Psoas muscle (tissue), 8 donors: Measurements from ENCODE around the gene MAPT. TPM values are rescaled to one million over a fixed set of nuclear protein-coding genes. Genes with fewer than 3 reads are reported as not detected.

Experiments used
- ATAC-seq, 4 donors: fragments of 200-7000 bp; cut with Tn5 transposase; one replicate each; pipeline ENCODE4 v1.9.1; 2020; ENCODE audit warnings: moderate library complexity in 3 of 4, mild to moderate bottlenecking in 2 of 4
- DNase-seq, 2 donors: peaks; one replicate each; pipeline ENCODE4 v3.0.0-alpha.2; 2020
- H3K27ac ChIP-seq: fragments of 200-600 bp; one replicate; pipeline ENCODE4 v1.8.0; 2022
- H3K27me3 ChIP-seq, 3 donors: fragments of 200-600 bp in 1 of 3; one replicate each; pipeline versions ENCODE4 v1.6.1 to v1.8.0; 2013 to 2022; ENCODE audit warnings: low read length in 2 of 3, mild to moderate bottlenecking in 2 of 3, moderate library complexity in 1 of 3; ENCODE audit not compliant: insufficient read depth in 3 of 3
- H3K36me3 ChIP-seq, 2 donors: fragments of 200-600 bp in 1 of 2; one replicate each; pipeline versions ENCODE4 v1.6.1 to v1.8.0; 2013 to 2022; ENCODE audit warnings: low read depth in 1 of 2, mild to moderate bottlenecking in 1 of 2, moderate library complexity in 1 of 2; ENCODE audit not compliant: insufficient read depth in 1 of 2
- H3K4me1 ChIP-seq: fragments of 200-600 bp; one replicate; pipeline ENCODE4 v1.8.0; 2022
- H3K4me3 ChIP-seq: fragments of 200-600 bp; one replicate; pipeline ENCODE4 v1.8.0; 2022; ENCODE audit warnings: mild to moderate bottlenecking
- H3K9me3 ChIP-seq: fragments of 200-600 bp; one replicate; pipeline ENCODE4 v1.8.0; 2022
- WGBS, 3 donors: extraction: QIAGEN DNeasy Blood & Tissue Kit; methylation state at CpG; one replicate each; pipeline versions ENCODE4 v1.1.6 to v1.1.7; 2013; 5-methylcytosine and 5-hydroxymethylcytosine counted together
- intact Hi-C, 2 donors: fragments of 100-400 bp; cut with DNase I; formaldehyde crosslinking; loops; one replicate each; pipeline versions ENCODE4 v1.11.0 to v1.14.2; 2022
- polyA plus RNA-seq, 3 donors: library from polyadenylated mRNA; stranded (reverse); fragments of 200-250 nt; gene quantifications; one replicate each; pipeline ENCODE4 v1.2.3, GENCODE V29; 2013
- total RNA-seq, 4 donors: library from RNA; stranded (reverse); fragmentation: NEBNext Ultra II Directional in 2 of 4; extraction: Animal tissue kit (Norgen Biotek cat#: 25700) in 2 of 4; gene quantifications; one replicate each; pipeline versions ENCODE4 v1.2.1 to v1.2.4, GENCODE V29; 2021 to 2023
- TF ChIP-seq, protein P1 (sequence below): fragments of 200-600 bp; IDR thresholded peaks from one replicate; pipeline ENCODE4 v1.8.0; 2022; ENCODE audit warnings: antibody characterized with exemption
- donor health status: healthy with polysubstance abuse.
- donor health status: DM: no; HTN: no; CAD: no; lungs with moderate emphysema.
- donor health status: Bipolar disorder and iron deficiency.
- donor health status: healthy.
- donor health status: DM: yes; HTN: yes; CAD: no.
- donor health status: DM: no; HTN: no; CAD: no.
- donor health status: DM: no; HTN: no; CAD: no.
- donor health status: DM: yes; HTN: yes; CAD: no.

The MAPT gene
- total and polyA plus RNA-seq, 7 donors, result 16.0 to 253 (median 104) TPM

DNA sequence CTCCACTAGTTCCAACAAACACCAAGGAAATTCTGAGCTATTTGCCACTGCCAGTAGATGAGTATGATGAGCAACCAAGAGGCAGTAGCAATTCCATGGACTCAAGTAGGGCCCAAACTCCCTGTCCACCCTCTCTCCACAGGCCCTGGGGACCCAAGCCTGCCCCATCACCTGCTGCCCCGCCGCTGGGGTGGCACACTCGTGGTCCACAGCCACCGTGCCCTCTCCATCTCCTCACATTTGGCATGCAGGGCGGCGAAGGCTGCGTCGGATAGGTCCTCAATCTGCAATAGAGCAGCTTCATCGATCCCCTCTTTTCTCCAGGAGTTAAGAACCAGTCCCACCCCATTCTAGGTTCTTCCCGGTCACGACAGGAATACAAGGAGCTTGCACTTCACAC, 138.6 kb downstream of the MAPT start:
- ATAC-seq (no peak), DNase-seq (no peak)
- no peaks in the 10 kb centered on the region for H3K27me3 ChIP-seq
- 91 to 94% (median 93%) methylated on average over 11 of the region's 11 CpGs for WGBS, 3 donors
- TF ChIP-seq, protein P1, sequence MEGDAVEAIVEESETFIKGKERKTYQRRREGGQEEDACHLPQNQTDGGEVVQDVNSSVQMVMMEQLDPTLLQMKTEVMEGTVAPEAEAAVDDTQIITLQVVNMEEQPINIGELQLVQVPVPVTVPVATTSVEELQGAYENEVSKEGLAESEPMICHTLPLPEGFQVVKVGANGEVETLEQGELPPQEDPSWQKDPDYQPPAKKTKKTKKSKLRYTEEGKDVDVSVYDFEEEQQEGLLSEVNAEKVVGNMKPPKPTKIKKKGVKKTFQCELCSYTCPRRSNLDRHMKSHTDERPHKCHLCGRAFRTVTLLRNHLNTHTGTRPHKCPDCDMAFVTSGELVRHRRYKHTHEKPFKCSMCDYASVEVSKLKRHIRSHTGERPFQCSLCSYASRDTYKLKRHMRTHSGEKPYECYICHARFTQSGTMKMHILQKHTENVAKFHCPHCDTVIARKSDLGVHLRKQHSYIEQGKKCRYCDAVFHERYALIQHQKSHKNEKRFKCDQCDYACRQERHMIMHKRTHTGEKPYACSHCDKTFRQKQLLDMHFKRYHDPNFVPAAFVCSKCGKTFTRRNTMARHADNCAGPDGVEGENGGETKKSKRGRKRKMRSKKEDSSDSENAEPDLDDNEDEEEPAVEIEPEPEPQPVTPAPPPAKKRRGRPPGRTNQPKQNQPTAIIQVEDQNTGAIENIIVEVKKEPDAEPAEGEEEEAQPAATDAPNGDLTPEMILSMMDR, result no peak
- H3K4me1 ChIP-seq, result peaks cover 11% of the 10 kb centered on the region
- H3K9me3 ChIP-seq, result no peaks in the 10 kb centered on the region
- H3K4me3 ChIP-seq, result no peak overlapping the region
- no peak overlapping the region for H3K27ac ChIP-seq
- intact Hi-C loops, result no loop called here
- H3K36me3 ChIP-seq, result peaks cover 17 to 80% of the 10 kb centered on the region in 2 donors

DNA sequence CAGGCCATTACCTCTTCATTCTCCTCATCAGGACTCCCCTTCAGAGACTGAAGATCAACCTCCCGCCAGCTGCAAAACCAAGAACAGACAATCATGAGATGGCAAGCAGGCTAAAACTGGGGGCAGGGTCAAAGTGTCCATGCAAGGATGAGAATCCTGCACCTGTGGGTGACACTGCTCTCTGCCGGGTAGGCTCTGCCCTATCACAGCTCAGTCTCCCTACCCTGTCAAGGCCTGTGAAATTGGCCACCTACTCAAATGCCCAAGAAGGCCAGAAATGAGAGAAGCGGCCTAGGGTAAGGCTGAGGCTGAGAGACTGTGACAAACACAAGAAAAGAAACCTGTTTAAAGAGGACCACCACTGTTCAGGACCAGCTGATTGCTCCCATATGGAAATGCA, 139.0 kb downstream of the MAPT start:
- DNase-seq, result no peak
- Histone ChIP-seq H3K27ac (no peak overlapping the region), H3K9me3 (no peaks in the 10 kb centered on the region), H3K36me3 (peaks cover 18 to 84% of the 10 kb centered on the region in 2 donors), H3K4me3 (no peak overlapping the region), H3K4me1 (peaks cover 13% of the 10 kb centered on the region), H3K27me3 (no peaks in the 10 kb centered on the region)
- ATAC-seq, result peak in 1 of 4 donors; percentile 25
- TF ChIP-seq, protein P1, result no peak
- WGBS, 3 donors, result 83 to 97% (median 89%) methylated on average over 3 of the region's 3 CpGs
- intact Hi-C loops, result no loop called here

DNA sequence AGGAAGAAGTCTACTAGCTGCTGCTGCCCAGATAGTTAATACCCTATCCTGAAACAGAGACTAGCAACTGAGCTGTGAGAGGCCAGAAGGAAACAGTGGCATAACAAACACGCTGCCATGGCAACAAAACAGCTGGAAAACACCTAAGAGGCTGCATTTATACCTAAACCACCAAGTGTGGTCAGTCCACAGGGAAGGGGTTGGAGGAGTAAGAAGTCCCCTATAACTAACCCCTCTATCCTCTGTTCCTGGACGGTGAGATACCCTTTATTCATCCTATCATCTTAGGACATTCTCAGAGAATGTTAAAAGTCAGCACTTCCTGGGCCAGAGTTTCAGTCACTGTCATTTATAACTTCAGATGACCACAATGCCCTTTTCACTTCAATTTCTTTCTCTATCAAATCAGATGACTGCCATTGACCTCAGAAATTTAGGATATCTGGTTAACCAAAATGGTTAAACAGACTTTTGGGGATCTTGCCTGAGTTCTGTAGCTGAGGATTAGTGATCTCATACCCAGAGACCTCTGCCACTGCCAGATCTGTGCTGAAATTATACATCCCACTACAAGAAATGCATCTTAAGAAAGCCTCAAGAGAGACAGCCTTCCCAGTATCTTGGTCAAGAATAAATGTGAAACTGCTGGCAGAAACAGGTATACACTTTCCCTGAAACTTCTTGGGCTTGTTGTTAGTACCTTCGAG, 140.9 kb downstream of the MAPT start:
- Histone ChIP-seq H3K27ac (peak overlapping the region; percentile 27), H3K4me1 (peaks cover 25% of the 10 kb centered on the region), H3K36me3 (peaks cover 18 to 100% of the 10 kb centered on the region in 2 donors), H3K9me3 (no peaks in the 10 kb centered on the region), H3K27me3 (no peaks in the 10 kb centered on the region), H3K4me3 (no peak overlapping the region)
- 59 to 76% (median 68%) methylated on average over 3 of the region's 3 CpGs for WGBS, 3 donors
- ATAC-seq (no peak), DNase-seq (no peak)
- intact Hi-C loops, result no loop called here
- TF ChIP-seq, protein P1, result no peak

DNA sequence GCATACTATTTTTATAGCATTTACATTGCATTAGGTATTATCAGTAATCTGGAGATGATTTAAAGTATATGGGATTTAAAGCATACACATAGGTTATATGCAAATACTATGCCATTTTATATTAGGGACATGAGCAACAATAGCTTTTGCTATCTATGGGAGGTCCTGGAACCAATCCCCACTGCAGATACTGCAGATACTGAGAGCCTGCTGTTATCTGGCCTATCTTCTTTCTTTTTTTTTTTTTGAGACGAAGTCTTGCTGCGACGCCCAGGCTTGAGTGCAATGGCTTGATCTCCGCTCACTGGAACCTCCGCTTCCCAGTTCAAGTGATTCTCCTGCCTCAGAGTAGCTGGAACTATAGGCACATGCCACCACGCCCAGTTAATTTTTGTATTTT, 142.1 kb downstream of the MAPT start:
- H3K4me3 ChIP-seq, result no peak overlapping the region
- no peaks in the 10 kb centered on the region for H3K27me3 ChIP-seq
- H3K4me1 ChIP-seq, result peaks cover 28% of the 10 kb centered on the region
- 46 to 86% (median 59%) methylated on average over 6 of the region's 6 CpGs for WGBS, 3 donors
- no peaks in the 10 kb centered on the region for H3K9me3 ChIP-seq
- H3K36me3 ChIP-seq, result peaks cover 18 to 100% of the 10 kb centered on the region in 2 donors
- TF ChIP-seq, protein P1, result no peak
- H3K27ac ChIP-seq, result no peak overlapping the region
- no peak for DNase-seq
- ATAC-seq, result peak in 1 of 4 donors; percentile 3
- intact Hi-C loops, result no loop called here
